Tibial nerve (tissue), 4 donors: ENCODE measurements around the gene ANO6. TPM values are rescaled to one million over a fixed set of nuclear protein-coding genes. Genes with fewer than 3 reads are reported as not detected.

Experiments used
- DNase-seq, 2 donors: peaks; one replicate each; pipeline ENCODE4 v3.0.0-alpha.2; 2019; ENCODE audit warnings: low spot score in 2 of 2
- H3K27ac ChIP-seq, 4 donors: fragments of 200-600 bp; sonication (generic) in 3 of 4; one replicate each; pipeline ENCODE4 v1.5.1; 2017 to 2019; ENCODE audit warnings: mild to moderate bottlenecking in 1 of 4
- H3K27me3 ChIP-seq, 2 donors: fragments of 200-600 bp; sonication (generic) in 1 of 2; one replicate each; pipeline versions ENCODE4 v1.5.1 to v1.6.0; 2017 to 2019
- H3K36me3 ChIP-seq, 3 donors: fragments of 200-600 bp; sonication (generic); one replicate each; pipeline ENCODE4 v1.5.1; 2018 to 2019
- H3K4me1 ChIP-seq, 4 donors: fragments of 200-600 bp; sonication (generic) in 3 of 4; one replicate each; pipeline ENCODE4 v1.5.1; 2017 to 2019
- H3K4me3 ChIP-seq, 4 donors: fragments of 200-600 bp; sonication (generic) in 3 of 4; one replicate each; pipeline ENCODE4 v1.5.1; 2017 to 2019; ENCODE audit warnings: mild to moderate bottlenecking in 1 of 4, moderate library complexity in 1 of 4
- H3K9me3 ChIP-seq, 4 donors: fragments of 200-600 bp; sonication (generic) in 3 of 4; one replicate each; pipeline ENCODE4 v1.5.1; 2017 to 2019
- CTCF ChIP-seq, 5 experiments: fragments of 200-600 bp in 3 of 5; fragments of 450-650 bp in 2 of 5; sonication (generic) in 3 of 5; IDR thresholded peaks; one replicate each; pipeline ENCODE4 v1.5.1; 2016 to 2019; ENCODE audit warnings: antibody characterized with exemption in 5 of 5, mild to moderate bottlenecking in 3 of 5, moderate library complexity in 2 of 5
- EP300 ChIP-seq, 2 donors: sonication (generic); formaldehyde crosslinking; IDR thresholded peaks; one replicate each; pipeline ENCODE4 v1.6.1; 2017; ENCODE audit warnings: antibody characterized with exemption in 2 of 2, mild to moderate bottlenecking in 1 of 2
- POLR2A ChIP-seq, 2 donors: fragments of 450-650 bp; IDR thresholded peaks; one replicate each; pipeline ENCODE4 v1.6.1; 2017; ENCODE audit warnings: antibody characterized with exemption in 2 of 2, mild to moderate bottlenecking in 2 of 2, moderate library complexity in 2 of 2
- WGBS, 2 donors: methylation state at CpG; one replicate each; pipeline ENCODE4 v1.1.5; 2018; 5-methylcytosine and 5-hydroxymethylcytosine counted together
- total RNA-seq, 4 donors: library from RNA; depleted of rRNA; stranded (reverse); fragments of >200 nt; gene quantifications; one replicate each; pipeline ENCODE4 v1.1.0, GENCODE V29; 2016

The ANO6 gene
- total RNA-seq, 4 donors from 2014 or later, result 44.1 to 52.2 (median 45.3) TPM

- Histone ChIP-seq H3K4me3 (no peak overlapping the region), H3K4me1 (peaks cover 0 to 15% (median 6%) of the 10 kb centered on the region in 4 donors), H3K27ac (no peak overlapping the region), H3K27me3 (no peaks in the 10 kb centered on the region), H3K9me3 (no peaks in the 10 kb centered on the region), H3K36me3 (no peaks in the 10 kb centered on the region)
- DNase-seq, result no peak
- no peak for TF ChIP-seq CTCF (IDR thresholded peaks at IDR 0.05)
- no peak for TF ChIP-seq POLR2A (IDR thresholded peaks at IDR 0.05)
- no peak for TF ChIP-seq EP300 (IDR thresholded peaks at IDR 0.05)
- WGBS, 2 donors, result 89 to 93% methylated on average over 2 of the region's 2 CpGs
These were observed 8.0 kb downstream of the ANO6 start for GRCh38 chr12:45223868-45224267.

- Histone ChIP-seq H3K27me3 (no peaks in the 10 kb centered on the region), H3K36me3 (no peaks in the 10 kb centered on the region), H3K4me1 (peaks cover 0 to 13% (median 3%) of the 10 kb centered on the region in 4 donors), H3K4me3 (no peak overlapping the region), H3K9me3 (no peaks in the 10 kb centered on the region), H3K27ac (no peak overlapping the region)
- DNase-seq, result no peak
- TF ChIP-seq POLR2A (IDR thresholded peaks at IDR 0.05) (no peak), CTCF (IDR thresholded peaks at IDR 0.05) (no peak), EP300 (IDR thresholded peaks at IDR 0.05) (no peak)
- 80 to 84% methylated on average over 1 of the region's 1 CpG for WGBS, 2 donors
These were observed 8.4 kb downstream of the ANO6 start for GRCh38 chr12:45224311-45224710.

GRCh38 chr12:45226021-45226420 is 10.1 kb downstream of the ANO6 start:
- H3K4me3 ChIP-seq, result no peak overlapping the region
- H3K4me1 ChIP-seq, result no peaks in the 10 kb centered on the region
- no peaks in the 10 kb centered on the region for H3K36me3 ChIP-seq
- H3K27ac ChIP-seq, result no peak overlapping the region
- DNase-seq, result no peak
- H3K27me3 ChIP-seq, result no peaks in the 10 kb centered on the region
- no peaks in the 10 kb centered on the region for H3K9me3 ChIP-seq
- TF ChIP-seq EP300 (IDR thresholded peaks at IDR 0.05), result no peak
- TF ChIP-seq POLR2A (IDR thresholded peaks at IDR 0.05), result no peak
- TF ChIP-seq CTCF (IDR thresholded peaks at IDR 0.05), result no peak

GRCh38 chr12:45227316-45228067 is 11.6 kb downstream of the ANO6 start:
- TF ChIP-seq CTCF (IDR thresholded peaks at IDR 0.05) (no peak), EP300 (IDR thresholded peaks at IDR 0.05) (no peak), POLR2A (IDR thresholded peaks at IDR 0.05) (no peak)
- H3K27me3 ChIP-seq, result no peaks in the 10 kb centered on the region
- peaks cover 0 to 12% (median 5%) of the 10 kb centered on the region in 4 donors for H3K4me1 ChIP-seq
- no peak overlapping the region for H3K4me3 ChIP-seq
- 89% methylated on average over 3 of the region's 3 CpGs for WGBS, 2 donors
- H3K9me3 ChIP-seq, result no peaks in the 10 kb centered on the region
- H3K27ac ChIP-seq, result no peak overlapping the region
- no peak for DNase-seq
- H3K36me3 ChIP-seq, result no peaks in the 10 kb centered on the region

- Histone ChIP-seq H3K36me3 (no peaks in the 10 kb centered on the region), H3K27ac (peak overlapping the region in 2 of 4 donors; percentile 69 to 78), H3K27me3 (no peaks in the 10 kb centered on the region), H3K4me1 (peaks cover 0 to 50% (median 31%) of the 10 kb centered on the region in 4 donors), H3K4me3 (no peak overlapping the region), H3K9me3 (no peaks in the 10 kb centered on the region)
- TF ChIP-seq CTCF (IDR thresholded peaks at IDR 0.05), result no peak
- TF ChIP-seq POLR2A (IDR thresholded peaks at IDR 0.05), result no peak
- no peak for DNase-seq
- 46 to 52% methylated on average over 3 of the region's 3 CpGs for WGBS, 2 donors
These were observed 15.7 kb downstream of the ANO6 start for GRCh38 chr12:45231515-45232145.
